HG03354 (cell line): ENCODE results near the gene OSBPL3.
A peak's percentile ranks its signal among the peaks of the same experiment; 100 is the strongest.
"Not testable (repeated sequence)": the region's sequence is repeated elsewhere in the genome, so short reads cannot be mapped to it uniquely, and the experiment has no call there.

ENCODE experiments used
- ATAC-seq: cut with Tn5 transposase; IDR thresholded peaks from one replicate; pipeline ENCODE4 v1.9.1; 2021; ENCODE audit warnings: mild to moderate bottlenecking; ENCODE audit not compliant: unreplicated experiment, poor library complexity, severe bottlenecking

OSBPL3 gene

GRCh38 chr7:24819916-24820689, 159.9 kb downstream of the OSBPL3 start:
- ATAC-seq = peak; percentile 71

- ATAC-seq = no peak
Measured at GRCh38 chr7:24817339-24817738, 162.6 kb downstream of the OSBPL3 start.

- ATAC-seq = no peak
Measured at GRCh38 chr7:24816868-24817267, 163.1 kb downstream of the OSBPL3 start.

- no peak for ATAC-seq
Measured at GRCh38 chr7:24812305-24812945, 167.6 kb downstream of the OSBPL3 start.

GRCh38 chr7:24808518-24808917, 171.5 kb downstream of the OSBPL3 start:
- ATAC-seq = no peak

- ATAC-seq = no peak
Measured at GRCh38 chr7:24802300-24802699, 177.7 kb downstream of the OSBPL3 start.

DNA sequence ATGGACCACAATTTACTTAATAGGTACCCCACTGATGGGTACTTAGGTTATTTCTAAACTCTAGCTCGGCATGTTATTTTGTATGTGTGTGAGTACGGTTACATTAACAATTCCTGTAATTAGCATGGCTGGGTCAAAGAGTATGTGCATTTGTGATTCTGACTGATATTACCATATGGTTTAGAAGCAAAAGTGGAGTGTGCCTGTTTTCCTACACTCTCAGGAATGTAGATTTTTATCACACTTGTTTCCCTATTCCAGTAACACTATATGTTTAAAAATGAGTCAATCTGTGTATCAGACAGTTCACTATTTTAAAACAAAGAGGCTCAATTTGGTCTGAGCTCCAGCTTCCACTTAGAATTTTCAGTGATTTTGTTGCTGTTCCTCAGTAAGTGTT, 178.1 kb downstream of the OSBPL3 start:
- no peak for ATAC-seq

DNA sequence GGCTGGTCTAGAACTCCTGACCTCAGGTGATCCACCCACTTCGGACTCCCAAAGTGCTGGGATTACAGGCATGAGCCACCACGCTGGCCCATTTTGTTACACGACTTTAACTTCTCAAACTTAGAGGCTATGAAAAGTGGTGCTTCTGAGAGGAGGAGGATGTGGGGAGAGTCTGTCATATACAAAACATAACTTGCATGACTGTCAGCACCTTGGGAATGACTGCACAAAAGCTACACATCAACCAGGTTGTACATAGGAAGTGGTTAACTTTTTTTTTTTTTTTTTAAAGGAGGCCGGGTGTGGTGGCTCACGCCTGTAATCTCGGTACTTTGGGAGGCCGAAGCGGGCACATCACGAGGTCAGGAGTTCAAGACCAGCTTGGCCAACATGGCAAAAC, 179.3 kb downstream of the OSBPL3 start:
- no peak for ATAC-seq

- ATAC-seq = no peak
Measured at GRCh38 chr7:24800073-24800472, 179.9 kb downstream of the OSBPL3 start.

DNA sequence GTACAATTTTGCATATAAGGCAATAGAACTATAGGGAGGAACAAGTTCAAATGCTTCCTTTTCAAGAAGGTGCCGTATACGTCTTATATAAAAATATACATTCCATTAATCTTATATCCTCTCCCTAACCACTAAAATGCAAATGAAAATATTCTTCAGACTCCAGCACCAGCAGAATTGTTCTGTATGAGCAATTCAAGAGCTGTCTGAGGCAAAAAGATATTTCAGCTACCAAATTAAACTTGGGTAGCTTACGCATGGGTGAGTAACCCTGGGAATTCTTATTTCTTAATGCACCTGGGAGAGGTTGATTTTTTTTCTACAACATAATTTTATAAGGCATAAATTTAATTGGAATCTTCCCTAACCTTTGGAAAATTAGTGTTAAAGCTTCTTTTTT, 180.5 kb downstream of the OSBPL3 start:
- ATAC-seq = no peak

- no peak for ATAC-seq
Measured at GRCh38 chr7:24798261-24798660, 181.7 kb downstream of the OSBPL3 start.

GRCh38 chr7:24797270-24797669, 182.7 kb downstream of the OSBPL3 start:
- ATAC-seq = no peak

DNA sequence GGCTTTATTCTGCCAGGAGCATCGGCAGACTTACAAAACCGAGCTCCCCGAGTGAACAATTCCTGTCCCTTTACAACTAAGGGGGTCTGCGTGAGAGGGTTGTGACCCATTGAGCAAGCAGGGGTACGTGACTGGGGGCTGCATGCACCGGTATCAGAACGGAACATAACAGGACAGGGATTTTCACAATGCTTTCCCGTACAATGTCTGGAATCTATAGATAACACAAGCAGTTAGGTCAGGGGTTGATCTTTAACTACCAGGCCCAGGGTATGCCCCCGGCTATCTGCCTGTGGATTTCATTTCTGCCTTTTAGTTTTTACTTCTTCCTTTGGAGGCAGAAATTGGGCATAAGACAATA, 184.6 kb downstream of the OSBPL3 start:
- ATAC-seq = no peak

DNA sequence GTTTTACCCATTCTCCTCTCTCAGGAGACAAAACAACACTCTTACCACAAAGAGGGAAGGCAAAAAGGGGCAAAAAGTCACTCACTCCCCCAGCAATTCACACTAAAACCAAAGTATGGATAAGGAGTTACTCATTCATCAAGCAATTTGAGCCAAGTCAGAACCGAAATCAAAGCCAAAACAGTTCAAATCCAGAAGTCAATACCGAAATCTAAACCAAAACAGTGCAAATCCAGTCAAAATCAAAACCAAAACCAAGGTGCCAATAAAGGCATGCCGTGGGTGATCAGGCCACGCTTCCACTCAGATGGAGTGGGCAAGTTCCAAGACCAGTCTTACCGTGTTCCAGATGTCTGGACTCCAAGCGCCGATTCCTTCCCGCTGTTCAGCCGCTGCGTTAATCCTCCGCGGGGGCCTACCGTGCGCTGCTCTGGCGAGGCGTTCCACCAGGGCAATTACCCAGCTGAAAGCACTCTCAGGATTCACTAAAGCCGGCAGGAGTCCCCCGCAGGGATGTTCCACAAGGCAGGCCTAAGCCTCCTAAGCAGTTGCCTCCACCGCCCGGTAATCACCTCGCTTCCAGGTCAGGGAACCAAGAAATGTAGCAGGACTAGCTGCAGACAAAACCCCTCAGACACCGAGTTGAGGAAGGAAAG, 185.1 kb downstream of the OSBPL3 start:
- not testable (repeated sequence) for ATAC-seq

DNA sequence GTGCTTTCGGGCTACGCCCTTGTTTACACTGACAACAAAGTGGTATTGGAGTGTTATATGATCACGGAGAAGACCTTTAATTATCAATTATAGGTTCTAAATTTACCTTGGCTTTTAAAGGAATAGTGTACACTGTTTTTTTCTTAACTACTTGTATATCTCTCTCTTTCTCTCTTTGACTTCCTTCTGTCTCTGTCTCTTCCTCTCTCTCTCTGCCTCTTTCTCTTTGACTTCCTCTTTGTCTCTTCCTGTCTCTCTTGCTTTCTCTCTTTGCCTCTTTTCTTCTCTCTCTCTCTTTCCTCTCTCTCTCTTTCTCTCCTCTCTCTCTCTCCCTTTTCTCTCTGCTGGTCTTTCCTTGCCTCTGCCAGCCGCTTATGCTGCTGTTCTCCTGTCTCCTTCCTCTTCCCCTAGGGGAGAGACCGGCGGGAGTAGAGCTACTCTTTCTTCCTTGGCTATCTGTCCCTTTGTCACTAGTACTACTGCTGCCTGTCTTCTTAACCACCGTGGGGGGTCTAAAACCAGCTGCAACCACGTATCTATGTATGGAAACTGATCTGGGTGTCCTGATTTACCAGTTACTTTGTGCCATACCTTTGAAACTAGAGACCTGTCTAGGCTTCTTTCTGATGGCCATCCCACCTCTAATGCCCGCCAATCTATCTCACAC, 185.9 kb downstream of the OSBPL3 start:
- ATAC-seq = no peak

GRCh38 chr7:24788961-24789576, 190.9 kb downstream of the OSBPL3 start:
- no peak for ATAC-seq

- no peak for ATAC-seq
Measured at GRCh38 chr7:24788075-24788474, 191.9 kb downstream of the OSBPL3 start.

GRCh38 chr7:24786941-24787340, 193.0 kb downstream of the OSBPL3 start:
- no peak for ATAC-seq

DNA sequence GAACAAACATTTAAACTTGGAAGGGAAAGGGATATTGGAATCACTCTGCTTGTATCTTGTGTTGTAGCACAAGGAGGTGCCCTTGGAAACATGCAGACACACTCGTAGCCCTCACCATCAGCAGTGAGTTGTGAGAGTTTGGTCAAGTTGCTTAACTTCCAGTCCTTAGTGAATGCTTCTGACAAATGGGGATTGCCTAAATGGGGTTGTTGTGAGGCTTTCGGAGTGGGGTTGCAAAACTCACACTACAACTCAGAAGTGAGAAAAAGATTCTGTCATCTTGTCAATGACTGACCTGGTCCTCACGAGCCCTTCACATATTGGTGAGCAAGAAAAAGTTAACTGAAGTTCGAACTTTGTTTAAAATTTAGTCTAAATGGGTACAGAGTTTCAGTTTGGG, 193.7 kb downstream of the OSBPL3 start:
- ATAC-seq = no peak

- ATAC-seq = no peak
Measured at GRCh38 chr7:24784277-24784676, 195.7 kb downstream of the OSBPL3 start.
